OCI-LY3 (cell line): ENCODE data around the gene SLC30A4.
"Not testable (repeated sequence)": the region's sequence is repeated elsewhere in the genome, so short reads cannot be mapped to it uniquely, and the experiment has no call there.

Experiments
- H2AFZ ChIP-seq: fragments of 200-600, 300-600 bp; shearing (Covaris generic); 2 replicates; pipeline ENCODE4 v1.6.0; 2014; ENCODE audit warnings: antibody characterized with exemption, low read depth, low read length
- H3K27ac ChIP-seq: fragments of 200-600, 300-600 bp; sonication (generic); 2 replicates; pipeline ENCODE4 v1.5.1; 2014; ENCODE audit warnings: mild to moderate bottlenecking, low read length, moderate library complexity, mixed read lengths
- H3K27me3 ChIP-seq: fragments of 200-600, 300-600 bp; sonication (generic); 2 replicates; pipeline ENCODE4 v1.6.1; 2014; ENCODE audit warnings: low read depth, low read length, mixed read lengths
- H3K36me3 ChIP-seq: fragments of 200-600, 300-600 bp; sonication (generic); replicated peaks from 2 replicates; pipeline ENCODE3; 2014; ENCODE audit warnings: low read depth, low read length, mixed read lengths
- H3K4me1 ChIP-seq: fragments of 300-600, 200-600 bp; sonication (generic); 2 replicates; pipeline ENCODE4 v1.6.1; 2014; ENCODE audit warnings: low read length, mixed read lengths
- H3K4me2 ChIP-seq: fragments of 200-600, 300-600 bp; sonication (generic); 2 replicates; pipeline ENCODE4 v1.6.1; 2014; ENCODE audit warnings: low read length, mixed read lengths
- H3K4me3 ChIP-seq: fragments of 300-600, 200-600 bp; sonication (generic); 2 replicates; pipeline ENCODE4 v1.5.1; 2014; ENCODE audit warnings: antibody characterized with exemption, mild to moderate bottlenecking, low read length, moderate library complexity
- H3K79me2 ChIP-seq: fragments of 300-600, 200-600 bp; shearing (Covaris generic); 2 replicates; pipeline ENCODE4 v1.6.1; 2014; ENCODE audit warnings: mild to moderate bottlenecking, low read length, mixed read lengths
- H3K9ac ChIP-seq: fragments of 300-600, 200-600 bp; shearing (Covaris generic); 2 replicates; pipeline ENCODE4 v1.6.0; 2014; ENCODE audit warnings: mild to moderate bottlenecking, low read length, moderate library complexity
- H3K9me3 ChIP-seq: fragments of 200-600, 300-600 bp; shearing (Covaris generic); 2 replicates; pipeline ENCODE4 v1.6.1; 2014; ENCODE audit warnings: low read length, mixed read lengths; ENCODE audit not compliant: insufficient read depth
- H4K20me1 ChIP-seq: fragments of 200-600, 300-600 bp; sonication (generic); 2 replicates; pipeline ENCODE4 v1.6.1; 2016; ENCODE audit warnings: low read length, mixed read lengths; ENCODE audit not compliant: insufficient read depth
- EZH2phosphoT487 ChIP-seq: fragments of 200-600 bp; shearing (Covaris generic); IDR thresholded peaks from 2 replicates; pipeline ENCODE4 v1.6.1; 2018; ENCODE audit warnings: antibody characterized with exemption, mixed run types, low read depth
- TF ChIP-seq, protein P1 (sequence below): fragments of 200-600, 300-600 bp; sonication (generic); IDR thresholded peaks from 2 replicates; pipeline ENCODE4 v1.5.1; 2014; ENCODE audit warnings: antibody characterized with exemption, low read length, low read depth

SLC30A4 gene

DNA sequence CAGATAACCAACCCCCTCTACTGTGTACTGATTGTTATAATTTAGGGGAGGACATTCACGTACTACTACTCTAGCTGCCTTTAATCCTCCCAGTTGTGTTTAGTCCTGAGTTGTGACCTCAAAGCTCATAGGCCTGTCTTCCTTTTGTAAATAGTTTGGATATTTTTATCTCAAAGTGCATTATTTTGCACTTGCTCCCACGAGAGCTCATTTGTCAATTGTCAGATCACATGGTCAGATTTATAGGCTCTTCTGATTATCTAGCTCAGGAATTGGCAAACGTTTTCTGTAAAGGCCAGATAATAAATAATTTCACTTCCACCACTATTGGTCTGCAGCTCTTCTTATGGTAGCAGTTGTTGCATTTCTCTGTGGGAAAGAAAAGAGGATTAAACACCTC, 14.4 kb upstream of the SLC30A4 start:
- Histone ChIP-seq H3K27me3 (peaks cover 4% of the 10 kb centered on the region), H3K9ac (no peak overlapping the region), H3K4me2 (no peak overlapping the region), H3K9me3 (no peaks in the 10 kb centered on the region), H3K36me3 (no peaks in the 10 kb centered on the region), H4K20me1 (no peaks in the 10 kb centered on the region), H3K79me2 (no peaks in the 10 kb centered on the region), H2AFZ (no peak overlapping the region), H3K4me1 (no peaks in the 10 kb centered on the region), H3K27ac (no peak overlapping the region), H3K4me3 (no peak overlapping the region)
- TF ChIP-seq EZH2phosphoT487, result no peak

DNA sequence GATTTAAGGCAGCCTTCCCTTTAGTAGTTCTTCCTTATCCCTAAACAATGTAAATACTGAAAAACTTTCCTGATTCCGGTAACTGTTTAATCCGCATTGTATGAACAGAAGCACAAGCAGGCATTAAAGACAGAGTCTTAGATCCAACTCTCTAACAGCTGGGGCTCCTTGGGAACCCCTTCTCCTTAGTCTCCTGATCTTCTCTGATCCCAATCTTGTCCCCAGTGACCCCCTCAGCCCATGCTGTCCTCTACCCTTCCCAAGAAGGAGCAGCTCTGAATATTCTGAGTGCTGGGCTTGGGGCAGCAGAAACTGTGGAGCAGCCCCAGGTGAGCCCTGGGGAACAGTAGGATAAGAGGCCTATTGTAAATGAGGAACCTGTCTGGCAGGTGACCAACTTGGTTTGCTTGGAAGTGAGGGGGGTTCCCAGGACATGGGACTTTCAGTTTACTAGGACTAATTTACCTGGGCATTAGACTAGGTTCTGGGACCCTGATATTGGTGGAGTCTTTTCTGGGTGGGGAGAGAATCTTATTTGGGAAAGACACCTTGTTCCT, 13.0 kb upstream of the SLC30A4 start:
- Histone ChIP-seq H3K9ac (no peak overlapping the region), H3K27ac (no peak overlapping the region), H3K4me2 (no peak overlapping the region), H2AFZ (no peak overlapping the region), H3K79me2 (no peaks in the 10 kb centered on the region), H3K4me1 (no peaks in the 10 kb centered on the region), H3K36me3 (no peaks in the 10 kb centered on the region), H3K9me3 (no peaks in the 10 kb centered on the region), H4K20me1 (no peaks in the 10 kb centered on the region), H3K4me3 (no peak overlapping the region), H3K27me3 (peaks cover 6% of the 10 kb centered on the region)
- TF ChIP-seq, protein P1, sequence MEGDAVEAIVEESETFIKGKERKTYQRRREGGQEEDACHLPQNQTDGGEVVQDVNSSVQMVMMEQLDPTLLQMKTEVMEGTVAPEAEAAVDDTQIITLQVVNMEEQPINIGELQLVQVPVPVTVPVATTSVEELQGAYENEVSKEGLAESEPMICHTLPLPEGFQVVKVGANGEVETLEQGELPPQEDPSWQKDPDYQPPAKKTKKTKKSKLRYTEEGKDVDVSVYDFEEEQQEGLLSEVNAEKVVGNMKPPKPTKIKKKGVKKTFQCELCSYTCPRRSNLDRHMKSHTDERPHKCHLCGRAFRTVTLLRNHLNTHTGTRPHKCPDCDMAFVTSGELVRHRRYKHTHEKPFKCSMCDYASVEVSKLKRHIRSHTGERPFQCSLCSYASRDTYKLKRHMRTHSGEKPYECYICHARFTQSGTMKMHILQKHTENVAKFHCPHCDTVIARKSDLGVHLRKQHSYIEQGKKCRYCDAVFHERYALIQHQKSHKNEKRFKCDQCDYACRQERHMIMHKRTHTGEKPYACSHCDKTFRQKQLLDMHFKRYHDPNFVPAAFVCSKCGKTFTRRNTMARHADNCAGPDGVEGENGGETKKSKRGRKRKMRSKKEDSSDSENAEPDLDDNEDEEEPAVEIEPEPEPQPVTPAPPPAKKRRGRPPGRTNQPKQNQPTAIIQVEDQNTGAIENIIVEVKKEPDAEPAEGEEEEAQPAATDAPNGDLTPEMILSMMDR, result no peak

DNA sequence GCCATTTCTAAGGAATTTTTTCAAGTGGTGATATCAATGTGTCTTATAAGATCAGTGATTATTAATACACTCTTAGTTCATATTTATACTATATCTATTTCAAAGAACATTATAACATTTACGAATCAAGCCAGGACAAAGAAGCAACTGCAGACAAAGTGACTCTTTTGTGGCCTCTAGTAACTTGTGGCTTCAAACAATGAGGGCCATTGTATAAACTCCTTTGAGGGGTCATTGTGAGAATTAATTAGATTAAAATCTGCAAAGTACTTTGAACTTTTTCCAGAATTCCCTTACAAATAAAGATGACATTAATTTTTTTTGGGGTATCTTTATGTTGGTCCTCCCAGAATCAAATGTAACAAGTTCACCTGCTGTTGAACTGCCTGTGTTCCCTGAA, 12.3 kb upstream of the SLC30A4 start:
- no peaks in the 10 kb centered on the region for H3K9me3 ChIP-seq
- TF ChIP-seq, protein P1, result no peak
- no peak for TF ChIP-seq EZH2phosphoT487
- H3K4me1 ChIP-seq, result no peaks in the 10 kb centered on the region

DNA sequence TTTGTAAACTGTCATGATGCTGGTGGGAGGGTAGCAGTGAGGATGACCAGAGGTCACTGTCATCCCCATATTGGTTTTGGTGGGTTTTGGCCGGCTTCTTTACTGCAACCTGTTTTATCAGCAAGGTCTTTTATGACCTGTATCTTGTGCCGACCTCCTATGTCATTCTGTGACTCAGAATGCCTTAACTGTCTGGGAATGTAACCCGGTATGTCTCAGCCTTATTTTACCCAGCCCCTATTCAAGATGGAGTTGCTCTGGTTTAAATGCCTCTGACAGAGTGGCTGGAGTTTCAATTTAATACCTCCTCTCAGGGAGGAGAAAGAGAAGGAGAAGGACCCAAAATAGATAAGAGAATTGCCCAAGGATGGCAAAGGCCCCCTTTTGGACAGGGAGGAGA, 10.3 kb upstream of the SLC30A4 start:
- H3K4me1 ChIP-seq, H3K9me3 ChIP-seq, H3K27me3 ChIP-seq, H3K9ac ChIP-seq, H4K20me1 ChIP-seq, H3K27ac ChIP-seq, H3K79me2 ChIP-seq, H3K36me3 ChIP-seq, H3K4me3 ChIP-seq, H3K4me2 ChIP-seq, H2AFZ ChIP-seq: not testable (repeated sequence)

More for the DNA sequence above, 12.3 kb upstream of the SLC30A4 start:
- no peaks in the 10 kb centered on the region for H3K79me2 ChIP-seq
- H3K4me3 ChIP-seq, result no peak overlapping the region
- H3K4me2 ChIP-seq, result no peak overlapping the region
- H3K36me3 ChIP-seq, result no peaks in the 10 kb centered on the region
- H3K27me3 ChIP-seq, result peaks cover 6% of the 10 kb centered on the region
- H3K27ac ChIP-seq, result no peak overlapping the region
- no peaks in the 10 kb centered on the region for H4K20me1 ChIP-seq
- H2AFZ ChIP-seq, result no peak overlapping the region
- no peak overlapping the region for H3K9ac ChIP-seq

DNA sequence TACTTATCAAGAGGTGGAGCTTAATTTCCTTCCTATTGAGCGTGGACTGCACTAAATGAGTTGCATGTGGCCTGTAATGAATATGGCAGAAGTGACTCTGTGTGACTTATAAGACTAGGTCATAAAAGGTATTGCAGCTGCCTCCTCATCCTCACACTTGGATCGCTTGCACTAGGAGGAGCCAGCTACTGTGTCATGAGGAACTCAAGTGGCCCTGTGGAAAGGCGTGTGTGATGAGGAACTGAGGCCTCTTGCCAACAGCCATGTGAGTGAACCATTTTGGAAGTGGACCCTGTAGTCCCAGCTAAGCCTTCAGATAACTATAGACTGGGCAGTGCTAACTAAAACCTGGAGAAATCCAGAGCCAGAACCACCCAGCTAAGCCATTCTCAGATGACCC, 7.1 kb upstream of the SLC30A4 start:
- no peak overlapping the region for H3K4me3 ChIP-seq
- H3K9me3 ChIP-seq, result no peaks in the 10 kb centered on the region
- no peaks in the 10 kb centered on the region for H3K79me2 ChIP-seq
- H3K9ac ChIP-seq, result no peak overlapping the region
- H3K36me3 ChIP-seq, result no peaks in the 10 kb centered on the region
- H3K4me2 ChIP-seq, result no peak overlapping the region
- no peak overlapping the region for H3K27ac ChIP-seq
- H4K20me1 ChIP-seq, result no peaks in the 10 kb centered on the region
- H3K4me1 ChIP-seq, result no peaks in the 10 kb centered on the region
- no peak for TF ChIP-seq EZH2phosphoT487
- TF ChIP-seq, protein P1, result no peak
- H2AFZ ChIP-seq, result no peak overlapping the region
- peaks cover 6% of the 10 kb centered on the region; the same call in 1 of the 2 replicates for H3K27me3 ChIP-seq
